Body of pancreas (tissue), 4 donors: ENCODE measurements around the gene CSPG5. TPM values are rescaled to one million over a fixed set of nuclear protein-coding genes. Genes with fewer than 3 reads are reported as not detected.

Source experiments
- ATAC-seq: fragments of 150-250 bp; one replicate; pipeline ENCODE4 v1.9.1; 2016
- DNase-seq, 4 donors: peaks; one replicate each; pipeline ENCODE4 v3.0.0-alpha.2; 2019
- H3K27ac ChIP-seq, 4 donors: fragments of 200-600 bp; sonication (generic); 1 replicate in 3 of 4; 2 replicates in 1 of 4; pipeline versions ENCODE4 v1.5.1 to v1.6.1; 2016 to 2019; ENCODE audit warnings: mild to moderate bottlenecking in 1 of 4, mixed read lengths in 1 of 4, moderate library complexity in 1 of 4
- H3K27me3 ChIP-seq, 2 donors: fragments of 200-600 bp; sonication (generic); one replicate each; pipeline ENCODE4 v1.6.0; 2016; ENCODE audit warnings: mild to moderate bottlenecking in 1 of 2
- H3K36me3 ChIP-seq, 2 donors: fragments of 200-600 bp; sonication (generic); replicated peaks in 1 of 2; 2 replicates each; pipeline ENCODE4 v1.5.1; 2016; ENCODE audit warnings: low read depth in 2 of 2; ENCODE audit not compliant: insufficient read depth in 1 of 2
- H3K4me1 ChIP-seq: fragments of 200-600 bp; sonication (generic); one replicate; pipeline ENCODE4 v1.6.0; 2016
- H3K4me3 ChIP-seq, 2 donors: fragments of 200-600 bp; sonication (generic); 1 replicate in 1 of 2; 2 replicates in 1 of 2; pipeline ENCODE4 v1.5.1; 2016 to 2019
- H3K9me3 ChIP-seq, 3 donors: fragments of 200-600 bp; sonication (generic); 1 replicate in 2 of 3; 2 replicates in 1 of 3; pipeline ENCODE4 v1.5.1; 2016
- CTCF ChIP-seq, 7 experiments: fragments of 450-650 bp in 4 of 7; fragments of 200-600 bp in 3 of 7; sonication (generic) in 3 of 7; IDR thresholded peaks; one replicate each; pipeline ENCODE4 v1.5.1; 2016 to 2019; ENCODE audit warnings: antibody characterized with exemption in 7 of 7
- POLR2A ChIP-seq, 3 donors: fragments of 450-650 bp; IDR thresholded peaks; one replicate each; pipeline ENCODE4 v1.6.1; 2016; ENCODE audit warnings: antibody characterized with exemption in 3 of 3, mild to moderate bottlenecking in 2 of 3
- WGBS, 2 donors: methylation state at CpG; one replicate each; pipeline ENCODE4 v1.1.5; 2017; 5-methylcytosine and 5-hydroxymethylcytosine counted together
- intact Hi-C: fragments of 100-400 bp; cut with DNase I; formaldehyde crosslinking; loops from one replicate; pipeline ENCODE4 v1.15.1; 2023
- total RNA-seq, 2 donors: library from RNA; depleted of rRNA; stranded (reverse); fragments of >200 nt; gene quantifications; one replicate each; pipeline ENCODE4 v1.1.0, GENCODE V29; 2016

The CSPG5 gene, protein sequence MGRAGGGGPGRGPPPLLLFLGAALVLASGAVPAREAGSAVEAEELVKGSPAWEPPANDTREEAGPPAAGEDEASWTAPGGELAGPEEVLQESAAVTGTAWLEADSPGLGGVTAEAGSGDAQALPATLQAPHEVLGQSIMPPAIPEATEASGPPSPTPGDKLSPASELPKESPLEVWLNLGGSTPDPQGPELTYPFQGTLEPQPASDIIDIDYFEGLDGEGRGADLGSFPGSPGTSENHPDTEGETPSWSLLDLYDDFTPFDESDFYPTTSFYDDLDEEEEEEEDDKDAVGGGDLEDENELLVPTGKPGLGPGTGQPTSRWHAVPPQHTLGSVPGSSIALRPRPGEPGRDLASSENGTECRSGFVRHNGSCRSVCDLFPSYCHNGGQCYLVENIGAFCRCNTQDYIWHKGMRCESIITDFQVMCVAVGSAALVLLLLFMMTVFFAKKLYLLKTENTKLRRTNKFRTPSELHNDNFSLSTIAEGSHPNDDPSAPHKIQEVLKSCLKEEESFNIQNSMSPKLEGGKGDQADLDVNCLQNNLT
- under 1 TPM; 0.26 to 0.66 TPM for total RNA-seq

DNA sequence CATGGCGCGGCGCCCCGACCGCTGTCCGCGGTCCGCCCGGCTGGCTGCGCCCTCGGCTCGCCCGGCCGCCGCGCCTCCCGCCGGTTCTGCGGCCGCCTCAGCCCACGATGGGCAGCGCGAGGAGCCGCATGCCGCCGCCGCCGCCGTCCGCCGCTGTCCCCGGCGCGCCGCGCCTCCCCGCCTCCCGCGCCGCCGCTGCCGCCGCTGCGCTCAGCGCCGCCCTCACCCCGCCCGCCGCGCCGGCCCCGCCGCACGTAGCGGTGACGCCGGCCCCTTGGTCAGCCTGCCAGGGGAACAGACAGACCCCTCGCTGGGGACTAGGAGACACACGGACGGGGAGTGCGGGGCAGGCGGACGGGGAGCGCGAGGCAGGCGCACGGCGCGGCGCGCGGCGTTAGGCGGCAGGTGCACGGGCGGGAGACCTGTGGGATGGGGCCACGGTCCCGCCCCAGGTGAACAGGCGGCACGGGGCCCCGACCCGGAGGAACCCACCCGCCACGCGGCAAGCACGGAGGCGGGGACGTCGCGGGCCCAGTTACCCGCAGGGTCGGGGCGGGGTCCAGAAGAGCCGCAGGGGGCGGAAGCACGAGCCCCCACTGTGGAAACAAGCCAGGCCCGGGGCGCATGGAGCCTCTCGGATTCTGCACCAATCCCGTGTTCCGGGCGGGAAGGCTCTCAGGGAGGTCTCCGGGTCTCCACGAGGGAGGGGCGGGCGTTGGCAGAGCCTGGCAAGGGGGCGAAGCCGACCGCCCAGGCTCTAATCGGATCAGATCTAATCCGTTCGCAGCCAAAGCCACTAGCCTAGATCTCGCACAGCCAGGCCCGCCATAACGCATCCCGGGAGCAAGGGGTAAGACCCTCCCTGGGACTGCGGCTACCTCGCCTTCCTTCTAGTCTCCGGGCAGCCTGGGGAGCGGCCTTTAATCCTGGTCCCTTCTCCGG, at the start of gene CSPG5:
TSS of gene CSPG5 (minus strand) at position 175 of the 942 bp plus-strand sequence. CDS start at position 3, 172 bp downstream.
- TF ChIP-seq CTCF (IDR thresholded peaks at IDR 0.05) (no peak), POLR2A (IDR thresholded peaks at IDR 0.05) (no peak)
- Histone ChIP-seq H3K9me3 (no peaks in the 10 kb centered on the region), H3K36me3 (no peaks in the 10 kb centered on the region), H3K4me1 (peaks cover 17% of the 10 kb centered on the region), H3K27ac (no peak within 1 kb of the TSS), H3K4me3 (peak within 1 kb of the TSS in 1 of 2 donors; percentile 30), H3K27me3 (no peaks in the 10 kb centered on the region)
- 5 to 79% methylated on average over 2 to 113 of the region's 121 CpGs for WGBS, 2 donors
- ATAC-seq (peak; percentile 57), DNase-seq (peak; percentile 17 to 44 (median 23))
- intact Hi-C loops: no loop called here

DNA sequence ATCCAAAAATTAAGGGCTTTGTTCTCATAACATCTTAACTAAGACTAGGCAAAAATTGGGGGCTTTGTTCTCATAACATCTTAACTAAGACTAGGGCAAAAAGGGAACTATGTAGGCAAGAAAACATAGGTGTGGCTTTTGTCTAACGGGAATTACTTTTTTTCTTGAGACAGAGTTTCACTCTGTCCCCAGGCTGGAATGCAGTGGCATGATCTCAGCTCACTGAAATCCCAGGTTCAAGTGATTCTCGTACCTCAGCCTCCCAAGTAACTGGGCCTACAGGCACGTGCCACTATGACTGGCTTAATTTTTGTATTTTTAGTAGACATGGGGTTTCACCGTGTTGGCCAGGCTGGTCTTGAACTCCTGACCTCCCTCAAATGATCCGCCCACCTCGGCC, 49.8 kb upstream of the CSPG5 start:
- no peak for DNase-seq
- intact Hi-C loops: no loop called here
- Histone ChIP-seq H3K4me3 (no peak overlapping the region), H3K9me3 (no peaks in the 10 kb centered on the region), H3K27ac (no peak overlapping the region), H3K36me3 (peaks cover 0 to 12% of the 10 kb centered on the region in 2 donors), H3K27me3 (no peaks in the 10 kb centered on the region), H3K4me1 (no peaks in the 10 kb centered on the region)
- ATAC-seq: no peak
- TF ChIP-seq POLR2A (IDR thresholded peaks at IDR 0.05) (no peak), CTCF (IDR thresholded peaks at IDR 0.05) (no peak)
- WGBS, 2 donors: 91 to 95% methylated on average over 6 of the region's 6 CpGs

GRCh38 chr3:47622671-47623461, 44.2 kb upstream of the CSPG5 start:
- H3K36me3 ChIP-seq: peaks cover 0 to 18% of the 10 kb centered on the region in 2 donors
- WGBS, 2 donors: 74 to 83% methylated on average over 3 of the region's 3 CpGs
- intact Hi-C loops: no loop called here

More at GRCh38 chr3:47622671-47623461, 44.2 kb upstream of the CSPG5 start:
- no peaks in the 10 kb centered on the region for H3K4me1 ChIP-seq
- no peak overlapping the region for H3K4me3 ChIP-seq
- no peak for ATAC-seq
- no peaks in the 10 kb centered on the region for H3K9me3 ChIP-seq
- H3K27me3 ChIP-seq: no peaks in the 10 kb centered on the region
- no peak for DNase-seq
- no peak overlapping the region for H3K27ac ChIP-seq
- no peak for TF ChIP-seq CTCF (IDR thresholded peaks at IDR 0.05)
- TF ChIP-seq POLR2A (IDR thresholded peaks at IDR 0.05): no peak
